Measurements from ENCODE around the gene MRM1. TPM values are rescaled to one million over a fixed set of nuclear protein-coding genes. Genes with fewer than 3 reads are reported as not detected.

The MRM1 gene
- total and polyA plus RNA-seq, 9 of the 15 experiments (the other 6 are each of a cell fraction or from before 2014, with no cell fraction given) = 0.61 to 28.4 (median 21.5) TPM

DNA sequence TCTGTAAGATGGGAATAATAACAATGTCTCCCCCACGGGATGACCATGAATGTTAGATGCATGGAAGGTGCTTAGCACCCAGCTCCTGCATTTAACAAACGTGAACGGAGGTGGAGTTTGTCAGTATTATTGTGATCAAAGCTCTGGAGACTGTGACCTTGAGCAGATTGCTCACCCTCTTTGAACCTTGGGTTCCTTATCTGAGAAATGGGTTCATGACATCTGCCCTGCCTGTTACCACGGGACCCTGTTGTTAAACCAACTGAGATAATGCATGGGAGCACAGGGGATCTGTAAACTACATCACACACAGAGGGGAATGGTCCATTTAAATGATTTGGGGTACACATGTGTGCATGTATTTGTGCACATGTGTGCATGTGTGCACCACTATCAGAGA is 29.6 kb downstream of the MRM1 start:
- Histone ChIP-seq H3K9ac (ENCODE audit: insufficient read depth in 1 of 2, low read depth in 2 of 2, low read length in 2 of 2) (no peak overlapping the region), H3K9me1 (ENCODE audit: control insufficient read depth, insufficient read depth, low read length) (no peaks in the 10 kb centered on the region), H3K4me3 (no peak overlapping the region), H3K4me1 (replicated peaks in 1 of 2; ENCODE audit: control insufficient read depth in 2 of 2, insufficient read depth in 2 of 2, low read length in 2 of 2) (peaks cover 0 to 6% of the 10 kb centered on the region in 2 experiments; a peak in 2 of 5 replicates), H3K79me2 (ENCODE audit: control insufficient read depth, insufficient read depth, low read length) (no peaks in the 10 kb centered on the region), H3K9me3 (replicated peaks; ENCODE audit: control insufficient read depth, insufficient read depth, low read depth, low read length) (no peaks in the 10 kb centered on the region), H4K20me1 (replicated peaks; ENCODE audit: control insufficient read depth, insufficient read depth, low read length) (no peaks in the 10 kb centered on the region; the same call in 1 of the 2 replicates), H3K27ac (ENCODE audit: extremely low read depth, low read depth, low read length) (no peak overlapping the region), H3K27me3 (ENCODE audit: control insufficient read depth in 2 of 2, insufficient read depth in 2 of 2, low read length in 2 of 2) (peaks cover 27 to 46% of the 10 kb centered on the region in 2 experiments), H3K4me2 (ENCODE audit: insufficient read depth, low read length) (no peak overlapping the region), H3K36me3 (ENCODE audit: control insufficient read depth, insufficient read depth, low read length) (no peaks in the 10 kb centered on the region), H2AFZ (ENCODE audit: low read depth, low read length) (no peak overlapping the region)
- ChIA-PET CTCF (ENCODE audit: low intra/inter-chr PET ratio) (interaction anchor here (0.6 kb wide), 1 partner anchor 545 kb away, joined by 3 read pairs; no protein-coding TSS in a partner anchor), POLR2A (no interaction called here)
- intact Hi-C loops (cut with micrococcal nuclease) = no loop called here
- in situ Hi-C loops (cut with MboI) = loop anchor here (5.0 kb wide), 1 partner anchor 421 kb away; no protein-coding TSS in a partner anchor
- 2% methylated on average over 4 of the region's 4 CpGs for WGBS (ENCODE audit: insufficient coverage, low coverage, missing lambda C conversion rate)
- TF ChIP-seq ARID2 (IDR thresholded peaks at IDR 0.05) = no peak
- no peak for TF ChIP-seq ZBED1 (IDR thresholded peaks at IDR 0.05)
- peak; percentile 78 for TF ChIP-seq ESRRA (IDR thresholded peaks at IDR 0.05; ENCODE audit: borderline replicate concordance, low read depth)
- TF ChIP-seq PTRF (tag; IDR thresholded peaks at IDR 0.05) = no peak
- no peak for FAIRE-seq
- ATAC-seq = no peak
- BruUV-seq (replicated peaks) = no TSS peak
- no peak for DNase-seq (ENCODE audit: extremely low read depth in 1 of 4, low spot score in 3 of 4)

DNA sequence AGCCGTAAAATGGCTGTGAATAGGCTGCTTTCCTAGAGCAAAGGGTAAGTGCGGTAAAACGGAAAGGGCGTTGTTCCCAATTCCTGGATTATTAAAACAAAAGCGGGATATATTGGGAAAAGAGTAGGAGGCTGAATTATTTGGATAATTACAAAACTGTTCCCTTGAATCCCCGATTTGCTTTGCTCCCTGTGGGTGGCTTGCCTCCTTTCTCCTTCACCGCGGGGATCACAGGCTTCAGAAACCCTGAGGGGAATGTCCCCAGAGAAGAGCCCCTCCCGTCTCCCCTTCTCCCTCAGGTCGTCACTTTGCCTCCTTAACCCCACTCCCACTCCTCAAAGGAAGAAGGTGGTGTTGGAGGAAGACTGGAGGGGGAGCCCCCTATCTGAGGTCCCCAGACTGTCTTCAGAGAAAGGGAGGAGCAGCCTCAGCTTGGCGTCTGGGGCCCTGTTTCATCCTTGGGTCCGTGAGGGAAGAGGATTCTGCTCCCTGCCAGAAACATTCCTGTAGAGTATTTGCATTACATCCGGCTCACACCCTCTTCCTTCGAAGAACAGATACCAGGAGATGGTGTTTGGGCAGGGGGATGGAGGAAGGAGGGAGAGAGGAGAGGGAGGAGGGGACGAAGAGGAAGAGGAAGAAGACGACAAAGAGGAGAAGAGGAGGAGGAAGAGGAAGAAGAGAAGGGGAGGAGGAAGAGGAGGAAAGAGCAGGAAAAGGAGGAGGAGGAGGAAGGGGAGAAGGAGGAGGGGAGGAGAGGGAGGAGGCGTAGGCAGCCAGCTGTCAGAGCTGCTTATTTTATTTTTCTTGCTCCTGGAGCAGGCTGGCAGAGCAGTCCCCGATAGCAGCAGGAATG is 31.8 kb downstream of the MRM1 start:
- Histone ChIP-seq H3K36me3 (ENCODE audit: control insufficient read depth, insufficient read depth, low read length) (no peaks in the 10 kb centered on the region), H3K9ac (ENCODE audit: insufficient read depth in 1 of 2, low read depth in 2 of 2, low read length in 2 of 2) (no peak overlapping the region), H3K79me2 (ENCODE audit: control insufficient read depth, insufficient read depth, low read length) (no peaks in the 10 kb centered on the region), H2AFZ (ENCODE audit: low read depth, low read length) (no peak overlapping the region), H3K4me3 (no peak overlapping the region), H3K27ac (ENCODE audit: extremely low read depth, low read depth, low read length) (no peak overlapping the region), H4K20me1 (replicated peaks; ENCODE audit: control insufficient read depth, insufficient read depth, low read length) (peaks cover 2% of the 10 kb centered on the region; the same call in 1 of the 2 replicates), H3K9me3 (replicated peaks; ENCODE audit: control insufficient read depth, insufficient read depth, low read depth, low read length) (no peaks in the 10 kb centered on the region), H3K4me1 (replicated peaks in 1 of 2; ENCODE audit: control insufficient read depth in 2 of 2, insufficient read depth in 2 of 2, low read length in 2 of 2) (peaks cover 0 to 5% of the 10 kb centered on the region in 2 experiments; a peak in 2 of 5 replicates), H3K4me2 (ENCODE audit: insufficient read depth, low read length) (no peak overlapping the region), H3K9me1 (ENCODE audit: control insufficient read depth, insufficient read depth, low read length) (no peaks in the 10 kb centered on the region), H3K27me3 (ENCODE audit: control insufficient read depth in 2 of 2, insufficient read depth in 2 of 2, low read length in 2 of 2) (peaks cover 38 to 66% of the 10 kb centered on the region in 2 experiments)
- ChIA-PET POLR2A (interaction anchor here (1.2 to 1.3 kb wide), 2 partner anchors 9 to 413 kb away, joined by 3 read pairs; no protein-coding TSS in a partner anchor), CTCF (ENCODE audit: low intra/inter-chr PET ratio) (interaction anchor here (0.6 kb wide), 1 partner anchor 84 kb away, joined by 3 read pairs; no protein-coding TSS in a partner anchor)
- FAIRE-seq = no peak
- ATAC-seq = no peak
- WGBS (ENCODE audit: insufficient coverage, low coverage, missing lambda C conversion rate) = 8% methylated on average over 15 of the region's 18 CpGs
- BruUV-seq (replicated peaks) = no TSS peak
- no peak for DNase-seq (ENCODE audit: extremely low read depth in 1 of 4, low spot score in 3 of 4)
- intact Hi-C loops (cut with micrococcal nuclease) = no loop called here
- in situ Hi-C loops (cut with MboI) = loop anchor here (5.0 kb wide), 1 partner anchor 419 kb away; no protein-coding TSS in a partner anchor
- TF ChIP-seq, protein P1, sequence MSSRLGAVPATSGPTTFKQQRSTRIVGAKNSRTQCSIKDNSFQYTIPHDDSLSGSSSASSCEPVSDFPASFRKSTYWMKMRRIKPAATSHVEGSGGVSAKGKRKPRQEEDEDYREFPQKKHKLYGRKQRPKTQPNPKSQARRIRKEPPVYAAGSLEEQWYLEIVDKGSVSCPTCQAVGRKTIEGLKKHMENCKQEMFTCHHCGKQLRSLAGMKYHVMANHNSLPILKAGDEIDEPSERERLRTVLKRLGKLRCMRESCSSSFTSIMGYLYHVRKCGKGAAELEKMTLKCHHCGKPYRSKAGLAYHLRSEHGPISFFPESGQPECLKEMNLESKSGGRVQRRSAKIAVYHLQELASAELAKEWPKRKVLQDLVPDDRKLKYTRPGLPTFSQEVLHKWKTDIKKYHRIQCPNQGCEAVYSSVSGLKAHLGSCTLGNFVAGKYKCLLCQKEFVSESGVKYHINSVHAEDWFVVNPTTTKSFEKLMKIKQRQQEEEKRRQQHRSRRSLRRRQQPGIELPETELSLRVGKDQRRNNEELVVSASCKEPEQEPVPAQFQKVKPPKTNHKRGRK (tag; IDR thresholded peaks at IDR 0.05) = peak; percentile 79
- TF ChIP-seq, protein P2, sequence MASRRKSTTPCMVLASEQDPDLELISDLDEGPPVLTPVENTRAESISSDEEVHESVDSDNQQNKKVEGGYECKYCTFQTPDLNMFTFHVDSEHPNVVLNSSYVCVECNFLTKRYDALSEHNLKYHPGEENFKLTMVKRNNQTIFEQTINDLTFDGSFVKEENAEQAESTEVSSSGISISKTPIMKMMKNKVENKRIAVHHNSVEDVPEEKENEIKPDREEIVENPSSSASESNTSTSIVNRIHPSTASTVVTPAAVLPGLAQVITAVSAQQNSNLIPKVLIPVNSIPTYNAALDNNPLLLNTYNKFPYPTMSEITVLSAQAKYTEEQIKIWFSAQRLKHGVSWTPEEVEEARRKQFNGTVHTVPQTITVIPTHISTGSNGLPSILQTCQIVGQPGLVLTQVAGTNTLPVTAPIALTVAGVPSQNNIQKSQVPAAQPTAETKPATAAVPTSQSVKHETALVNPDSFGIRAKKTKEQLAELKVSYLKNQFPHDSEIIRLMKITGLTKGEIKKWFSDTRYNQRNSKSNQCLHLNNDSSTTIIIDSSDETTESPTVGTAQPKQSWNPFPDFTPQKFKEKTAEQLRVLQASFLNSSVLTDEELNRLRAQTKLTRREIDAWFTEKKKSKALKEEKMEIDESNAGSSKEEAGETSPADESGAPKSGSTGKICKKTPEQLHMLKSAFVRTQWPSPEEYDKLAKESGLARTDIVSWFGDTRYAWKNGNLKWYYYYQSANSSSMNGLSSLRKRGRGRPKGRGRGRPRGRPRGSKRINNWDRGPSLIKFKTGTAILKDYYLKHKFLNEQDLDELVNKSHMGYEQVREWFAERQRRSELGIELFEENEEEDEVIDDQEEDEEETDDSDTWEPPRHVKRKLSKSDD (conservative IDR thresholded peaks at IDR 0.05; ENCODE audit: low read length) = no peak
- TF ChIP-seq KDM4B (IDR thresholded peaks at IDR 0.05; ENCODE audit: borderline replicate concordance in 2 of 2, low read depth in 1 of 2) = no peak
